GM12878 (cell line): ENCODE measurements around the gene CHMP4B. TPM values are rescaled to one million over a fixed set of nuclear protein-coding genes. Genes with fewer than 3 reads are reported as not detected.
A peak's percentile ranks its signal among the peaks of the same experiment; 100 is the strongest.

Experiments used
- ATAC-seq: fragments of 200-7000 bp; cut with Tn5 transposase; 3 replicates; pipeline ENCODE4 v1.9.1; 2020; ENCODE audit warnings: mild to moderate bottlenecking, moderate library complexity
- BruUV-seq: library from RNA; stranded (reverse); fragments of 400-500 nt; replicated peaks from 2 replicates; lab custom pipeline; 2021; lab: Mats Ljungman, UMichigan
- CTCF ChIA-PET: fragments of 300-600 bp; sonication (Branson Sonifier 250); formaldehyde crosslinking; extraction: SDS; loops from one replicate; lab custom pipeline; 2021; ENCODE audit warnings: inconsistent platforms; lab: Yijun Ruan, JAX
- POLR2A ChIA-PET: fragments of 350-600 bp; formaldehyde crosslinking; extraction: SDS; loops from one replicate; lab custom pipeline; 2021; ENCODE audit warnings: inconsistent platforms; lab: Charles Lee
- RAD21 ChIA-PET: fragments of 300-600 bp; sonication (Branson Sonifier 250); formaldehyde crosslinking; loops from one replicate; lab custom pipeline; 2023; ENCODE audit warnings: antibody characterized with exemption; ENCODE audit not compliant: unreplicated experiment; lab: Charles Lee
- SMC1A ChIA-PET: fragments of 300-600 bp; sonication (Branson Sonifier 250); formaldehyde crosslinking; loops from one replicate; lab custom pipeline; 2023; ENCODE audit not compliant: unreplicated experiment, uncharacterized antibody; lab: Charles Lee
- DNase-seq: peaks from one replicate; pipeline ENCODE4 v3.0.0-alpha.2; 2011; ENCODE audit warnings: low read depth, low spot score
- FAIRE-seq: peaks from 3 replicates; lab custom pipeline; 2011; peaks lifted over from hg19 to GRCh38; lab: Jason Lieb, UNC
- H2AFZ ChIP-seq: 2 replicates; pipeline ENCODE4 v1.6.0; 2011; ENCODE audit warnings: low read depth, low read length, control low read depth; ENCODE audit not compliant: control insufficient read depth
- H3K27ac ChIP-seq: 2 replicates; pipeline ENCODE4 v1.5.1; 2011; ENCODE audit warnings: control low read depth; ENCODE audit not compliant: control insufficient read depth, insufficient read depth
- H3K27me3 ChIP-seq, 2 experiments: replicated peaks in 1 of 2; 2 replicates each; pipeline versions ENCODE4 v1.6.0 to v1.6.1; 2011; ENCODE audit warnings: low read length in 1 of 2; ENCODE audit not compliant: control insufficient read depth in 2 of 2, insufficient read depth in 2 of 2
- H3K36me3 ChIP-seq, 2 experiments: 2 replicates each; pipeline ENCODE4 v1.5.1; 2011; ENCODE audit warnings: low read length in 1 of 2; ENCODE audit not compliant: control insufficient read depth in 2 of 2, insufficient read depth in 2 of 2
- H3K4me1 ChIP-seq: 2 replicates; pipeline ENCODE4 v1.6.1; 2011; ENCODE audit warnings: mild to moderate bottlenecking, low read length, moderate library complexity, mixed read lengths; ENCODE audit not compliant: control insufficient read depth, insufficient read depth
- H3K4me2 ChIP-seq: 2 replicates; pipeline ENCODE4 v1.6.0; 2011; ENCODE audit warnings: control low read depth; ENCODE audit not compliant: control insufficient read depth, insufficient read depth
- H3K4me3 ChIP-seq: fragments of 200-600 bp; sonication (generic); 2 replicates; pipeline ENCODE4 v1.5.1; 2016
- H3K79me2 ChIP-seq: 2 replicates; pipeline ENCODE4 v1.6.0; 2011; ENCODE audit warnings: low read length; ENCODE audit not compliant: control insufficient read depth, insufficient read depth
- H3K9ac ChIP-seq: 2 replicates; pipeline ENCODE4 v1.8.0; 2011; ENCODE audit warnings: low read length, control low read depth, mixed read lengths; ENCODE audit not compliant: control insufficient read depth, insufficient read depth
- H3K9me3 ChIP-seq: replicated peaks from 3 replicates; pipeline ENCODE4 v1.5.1; 2011; ENCODE audit warnings: mild to moderate bottlenecking, low read length; ENCODE audit not compliant: control insufficient read depth, insufficient read depth
- H4K20me1 ChIP-seq: 2 replicates; pipeline ENCODE4 v1.6.0; 2011; ENCODE audit not compliant: control insufficient read depth, insufficient read depth
- BHLHE40 ChIP-seq, 2 experiments: fragments of 450-650 bp in 1 of 2; IDR thresholded peaks; 2 replicates each; pipeline ENCODE4 v1.6.1; 2011 to 2017; ENCODE audit warnings: low read depth in 2 of 2, borderline replicate concordance in 1 of 2, improper control_type of control experiment in 1 of 2, low read length in 1 of 2, mild to moderate bottlenecking in 1 of 2
- BMI1 ChIP-seq: fragments of 450-650 bp; IDR thresholded peaks from 2 replicates; pipeline ENCODE4 v1.6.1; 2016; ENCODE audit warnings: mild to moderate bottlenecking, moderate library complexity, borderline replicate concordance
- CREB1 ChIP-seq: IDR thresholded peaks from 2 replicates; pipeline ENCODE4 v1.6.1; 2012; ENCODE audit warnings: low read depth, mild to moderate bottlenecking, inconsistent platforms
- CREM ChIP-seq: IDR thresholded peaks from 2 replicates; pipeline ENCODE4 v1.6.1; 2014; ENCODE audit warnings: antibody characterized with exemption, low read depth
- CTCF ChIP-seq, 3 experiments: IDR thresholded peaks in 2 of 3; conservative IDR thresholded peaks in 1 of 3; 2 replicates each; pipeline ENCODE4 v1.5.1; 2011; ENCODE audit warnings: low read depth in 3 of 3, low read length in 3 of 3, mild to moderate bottlenecking in 3 of 3, control low read depth in 2 of 3, moderate library complexity in 2 of 3, inconsistent platforms in 1 of 3, mixed read lengths in 1 of 3; ENCODE audit not compliant: control insufficient read depth in 2 of 3, insufficient read depth in 1 of 3; ENCODE audit errors: extremely low read depth in 1 of 3
- EGR1 ChIP-seq, 2 experiments: IDR thresholded peaks; 1 replicate in 1 of 2; 2 replicates in 1 of 2; pipeline ENCODE4 v1.6.1; 2011 to 2012; ENCODE audit warnings: low read depth in 2 of 2, low read length in 2 of 2, borderline replicate concordance in 1 of 2, mild to moderate bottlenecking in 1 of 2, moderate library complexity in 1 of 2
- IKZF1 ChIP-seq: fragments of 450-650 bp; conservative IDR thresholded peaks from 2 replicates; pipeline ENCODE4 v1.6.1; 2017; ENCODE audit warnings: antibody characterized with exemption, mild to moderate bottlenecking
- IKZF2 ChIP-seq, 2 experiments: fragments of 450-650 bp; IDR thresholded peaks; 2 replicates each; pipeline ENCODE4 v1.6.1; 2017; ENCODE audit warnings: mild to moderate bottlenecking in 2 of 2, moderate library complexity in 2 of 2
- LARP7 ChIP-seq: fragments of 450-650 bp; IDR thresholded peaks from 2 replicates; pipeline ENCODE4 v1.6.1; 2017; ENCODE audit warnings: mild to moderate bottlenecking
- NFXL1 ChIP-seq: fragments of 450-650 bp; IDR thresholded peaks from 2 replicates; pipeline ENCODE4 v1.6.1; 2017; ENCODE audit warnings: antibody characterized with exemption, mild to moderate bottlenecking, borderline replicate concordance
- POU2F2 ChIP-seq: IDR thresholded peaks from 3 replicates; pipeline ENCODE4 v1.6.1; 2011; ENCODE audit warnings: low read depth, mild to moderate bottlenecking, low read length, borderline replicate concordance
- RAD21 ChIP-seq: IDR thresholded peaks from 2 replicates; pipeline ENCODE4 v1.6.1; 2011; ENCODE audit warnings: mild to moderate bottlenecking, low read depth, low read length, moderate library complexity; ENCODE audit not compliant: insufficient read depth
- SMC3 ChIP-seq: IDR thresholded peaks from 2 replicates; pipeline ENCODE4 v1.6.1; 2011; ENCODE audit warnings: low read length, improper control_type of control experiment, borderline replicate concordance
- TCF12 ChIP-seq: IDR thresholded peaks from 2 replicates; pipeline ENCODE4 v1.6.1; 2011; ENCODE audit warnings: low read depth, mild to moderate bottlenecking, low read length
- YY1 ChIP-seq: IDR thresholded peaks from 2 replicates; pipeline ENCODE4 v1.6.1; 2011; ENCODE audit warnings: low read depth, mild to moderate bottlenecking, low read length
- ZBTB4 ChIP-seq: fragments of 450-650 bp; formaldehyde crosslinking; IDR thresholded peaks from 2 replicates; pipeline ENCODE4 v1.4.0; 2022; ENCODE audit warnings: mild to moderate bottlenecking, moderate library complexity
- WGBS: methylation state at CpG from one replicate; pipeline ENCODE4 v1.1.6; 2016; ENCODE audit warnings: low lambda C conversion rate; ENCODE audit not compliant: insufficient replicate concordance, insufficient coverage; ENCODE audit errors: missing lambda C conversion rate; 5-methylcytosine and 5-hydroxymethylcytosine counted together
- in situ Hi-C: fragments of 300-500 bp; cut with MboI; formaldehyde crosslinking; loops from 9 replicates; pipeline ENCODE4 v1.14.3; 2018; ENCODE audit warnings: mixed read lengths
- intact Hi-C: fragments of 100-400 bp; cut with micrococcal nuclease; formaldehyde crosslinking; loops from one replicate; pipeline ENCODE4 v1.14.2; 2022; ENCODE audit not compliant: unreplicated experiment
- polyA plus RNA-seq, 11 experiments: library from polyadenylated mRNA; depleted of rRNA in 4 of 11; unstranded in 6 of 11; stranded (reverse) in 5 of 11; fragments of >200 nt; fragmentation: Nextera tagmentation in 4 of 11; fragmentation: Illumina TruSeq in 1 of 11; extraction: Ambion mirVana in 4 of 11; extraction: Trizol in 1 of 11; gene quantifications; 1 replicate in 1 of 11; 2 replicates in 10 of 11; pipeline versions ENCODE4 v1.2.1 to v1.2.3, GENCODE V29; 2011 to 2016; ENCODE audit warnings: inconsistent platforms in 2 of 11, missing spikeins in 2 of 11, low read depth in 1 of 11
- total RNA-seq, 4 experiments: library from RNA; depleted of rRNA in 3 of 4; stranded (reverse); fragments of >200 nt in 3 of 4; fragmentation: Illumina TruSeq in 1 of 4; extraction: Trizol in 1 of 4; gene quantifications; 2 replicates each; pipeline versions ENCODE4 v1.2.1 to v1.2.3, GENCODE V29; 2013 to 2021

The CHMP4B gene
- total and polyA plus RNA-seq, 10 of the 15 experiments (the other 5 are each of a cell fraction or from before 2014, with no cell fraction given) = 4.2 to 118 (median 49.6) TPM

- ChIA-PET SMC1A (interaction anchor here (0.6 to 3.0 kb wide), 10 partner anchors 14 to 268 kb away, joined by 3 to 17 read pairs (median 4); partner anchors contain the start of gene EIF2S2), CTCF (interaction anchor here (0.7 to 2.2 kb wide), 26 partner anchors 9 to 267 kb away, joined by 3 to 12 read pairs (median 4); partner anchors contain the start of gene EIF2S2)
These were observed 51.7 kb downstream of the CHMP4B start for GRCh38 chr20:33862709-33863403.

More at GRCh38 chr20:33862709-33863403, 51.7 kb downstream of the CHMP4B start:
- Histone ChIP-seq H3K27ac (peak overlapping the region; percentile 35; the same call in 1 of the 2 replicates), H3K4me3 (no peak overlapping the region), H3K4me1 (peaks cover 28% of the 10 kb centered on the region), H3K79me2 (no peaks in the 10 kb centered on the region), H2AFZ (peak overlapping the region; percentile 45), H3K4me2 (peak overlapping the region; percentile 57; the same call in 1 of the 2 replicates), H3K9me3 (no peaks in the 10 kb centered on the region), H3K27me3 (no peaks in the 10 kb centered on the region), H3K36me3 (no peaks in the 10 kb centered on the region; a peak in 1 of 4 replicates), H4K20me1 (no peaks in the 10 kb centered on the region), H3K9ac (no peak overlapping the region)
- FAIRE-seq (peak; percentile 69), ATAC-seq (peak; percentile 95), DNase-seq (no peak)
- POLR2A ChIA-PET = no interaction called here
- RAD21 ChIA-PET = interaction anchor here (0.6 to 1.3 kb wide), 8 partner anchors 44 to 267 kb away, joined by 3 to 12 read pairs (median 5); no protein-coding TSS in a partner anchor
- no TSS peak for BruUV-seq
- 18% methylated on average over 25 of the region's 32 CpGs for WGBS
- in situ Hi-C loops = loop anchor here (10.0 kb wide), 1 partner anchor 262 kb away; no protein-coding TSS in a partner anchor
- intact Hi-C loops = loop anchor here (1.0 to 5.0 kb wide), 5 partner anchors 54 to 266 kb away; no protein-coding TSS in a partner anchor
- no peak for TF ChIP-seq BMI1
- TF ChIP-seq NFXL1 = peak; percentile 98
- no peak for TF ChIP-seq ZBTB4 (CRISPR knock-in tag)
- TF ChIP-seq TCF12 = no peak
- peak; percentile 39; the same call in 1 of the 2 replicates for TF ChIP-seq YY1
- 0 out of 2 replicates have a peak, but pooled peaks have one; percentile 22 for TF ChIP-seq IKZF1
- TF ChIP-seq CREB1 = 0 out of 2 replicates have a peak, but pooled peaks have one; percentile 44
- TF ChIP-seq CTCF (IDR thresholded peaks at IDR 0.05 in 2 of 3, conservative IDR thresholded peaks at IDR 0.05 in 1 of 3; ENCODE audit: control insufficient read depth in 2 of 3, extremely low read depth in 1 of 3, insufficient read depth in 1 of 3, low read depth in 3 of 3, low read length in 3 of 3) = peak; percentile 49 to 81 (median 70)
- TF ChIP-seq SMC3 = peak; percentile 69
- TF ChIP-seq CREM = peak; percentile 43; the same call in 1 of the 2 replicates
- TF ChIP-seq LARP7 = no peak
- 0 out of 4 replicates have a peak, but pooled peaks of 1 of the 2 experiments have one; percentile 11 for TF ChIP-seq IKZF2 (IDR thresholded peaks at IDR 0.05)
- TF ChIP-seq BHLHE40 (IDR thresholded peaks at IDR 0.05; ENCODE audit: borderline replicate concordance in 1 of 2, low read depth in 2 of 2, low read length in 1 of 2) = 0 out of 4 replicates have a peak, but pooled peaks of 1 of the 2 experiments have one; percentile 8
- TF ChIP-seq POU2F2 = 0 out of 3 replicates have a peak, but pooled peaks have one; percentile 27
- peak in 1 of 2 experiments; percentile 92; a peak in 2 of 3 replicates for TF ChIP-seq EGR1 (IDR thresholded peaks at IDR 0.05; ENCODE audit: borderline replicate concordance in 1 of 2, low read depth in 2 of 2, low read length in 2 of 2)
- TF ChIP-seq RAD21 = peak; percentile 85
